GM18526 (cell line): ENCODE data around the gene LINC01488.

Source experiments
- POLR2A ChIP-seq: IDR thresholded peaks from 3 replicates; pipeline ENCODE4 v1.6.1; 2011; ENCODE audit not compliant: insufficient read length; ENCODE audit errors: extremely low read depth

Gene LINC01488

DNA sequence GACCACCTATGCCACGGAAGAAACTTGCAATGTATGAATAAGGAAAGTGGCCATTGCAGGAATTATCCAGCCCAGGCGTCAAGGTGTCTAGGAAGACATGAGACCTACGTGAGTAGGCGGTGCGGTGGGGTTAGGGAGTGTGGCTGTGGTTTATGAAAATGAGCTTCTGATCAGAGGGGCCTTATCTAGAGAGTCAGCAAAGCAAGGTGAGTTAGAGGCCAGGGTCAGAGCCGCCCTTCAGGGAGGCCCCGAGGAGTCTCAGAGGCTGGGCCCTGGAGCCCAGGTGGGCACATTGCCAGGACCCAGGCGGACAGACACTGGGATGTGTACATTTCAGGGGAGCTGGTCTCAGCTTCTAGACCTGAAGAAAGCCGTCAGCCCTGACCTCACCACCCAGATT lies 13.8 kb upstream of the LINC01488 start:
- no peak for TF ChIP-seq POLR2A

DNA sequence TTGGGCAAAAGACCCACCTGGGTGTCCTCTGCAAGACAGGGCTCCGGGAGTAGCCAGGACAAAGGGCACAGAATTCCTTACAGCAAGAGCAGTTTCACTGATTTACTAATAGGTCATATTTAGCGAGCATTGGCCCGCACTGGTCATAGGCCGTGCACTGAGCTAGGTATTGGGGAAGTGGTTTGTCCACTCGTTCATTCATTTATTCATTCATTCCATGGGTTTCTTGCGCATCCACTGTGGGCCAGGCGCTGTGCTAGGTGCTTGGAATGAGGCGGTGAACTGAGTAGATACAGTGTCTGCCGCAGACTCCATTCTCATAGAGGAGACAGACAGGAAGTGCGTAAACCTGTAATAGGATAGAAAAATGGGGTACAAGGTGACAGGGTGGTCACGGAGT lies 13.2 kb upstream of the LINC01488 start:
- TF ChIP-seq POLR2A = no peak

DNA sequence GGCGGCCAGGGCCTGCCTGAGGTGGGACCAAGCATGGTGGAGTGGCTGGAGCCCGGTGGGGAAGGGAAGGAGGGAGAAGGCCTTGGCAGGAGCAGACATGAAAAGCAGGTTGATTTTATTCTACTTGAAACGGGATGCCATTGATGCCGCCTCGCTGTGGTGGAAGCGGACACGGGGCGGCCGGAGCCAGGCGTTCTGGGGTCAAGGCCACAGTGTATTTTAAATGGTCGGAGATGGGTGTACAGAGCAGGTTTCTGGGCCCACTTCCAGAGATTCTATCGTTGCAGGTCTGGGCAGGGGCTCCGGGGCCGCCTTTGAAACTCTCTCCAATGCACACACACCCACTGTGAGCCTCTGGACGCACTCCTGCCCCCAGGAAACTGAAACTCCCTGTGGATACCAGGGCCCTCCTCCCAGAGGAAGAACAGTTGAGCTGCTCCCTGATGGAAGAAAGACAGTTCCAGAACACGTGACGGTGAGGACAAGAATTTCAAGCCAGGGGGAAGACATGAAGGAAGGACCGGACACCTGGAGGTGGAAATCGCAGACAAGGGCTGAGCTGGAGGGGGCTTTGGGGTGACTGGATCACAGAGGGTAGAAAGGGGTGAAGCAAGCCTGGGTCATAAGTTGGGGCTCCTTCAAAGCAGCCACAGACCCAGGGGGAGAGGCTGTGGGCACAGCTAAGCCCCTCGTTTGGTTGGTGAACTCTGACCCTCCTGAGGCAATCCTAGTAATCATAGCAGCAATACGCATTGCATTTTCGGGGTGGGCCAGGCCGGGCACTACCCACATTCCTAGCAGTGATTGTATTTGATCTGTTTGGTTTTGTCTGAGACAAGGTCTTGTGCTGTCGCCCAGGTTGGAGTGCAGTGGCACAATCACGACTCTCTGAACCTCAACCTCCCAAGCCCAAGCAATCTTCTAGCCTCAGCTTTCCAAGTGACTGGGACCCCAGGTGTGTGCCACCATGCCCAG lies 12.3 kb upstream of the LINC01488 start:
- TF ChIP-seq POLR2A = no peak

DNA sequence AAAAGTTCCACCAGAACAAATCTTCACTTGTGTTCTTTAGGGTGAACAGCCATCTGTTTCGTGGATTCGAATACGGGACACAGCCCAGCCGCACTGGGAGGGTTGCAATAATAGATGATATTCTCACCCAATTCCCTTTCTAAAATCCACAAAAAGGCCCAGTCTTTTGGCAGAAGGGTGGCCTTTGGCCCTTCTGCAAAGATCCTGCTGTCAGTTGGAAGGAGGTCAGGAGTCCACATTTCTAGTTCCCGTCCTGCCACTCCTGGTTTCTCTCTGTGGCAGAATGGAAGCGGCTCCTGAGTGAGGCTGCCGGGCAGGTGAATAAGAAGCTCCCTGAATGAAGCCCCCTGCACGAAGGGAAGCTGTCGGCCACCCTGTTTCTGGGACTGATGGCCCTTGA lies 11.2 kb upstream of the LINC01488 start:
- TF ChIP-seq POLR2A = no peak

GRCh38 chr11:69470793-69471728 lies 10.4 kb upstream of the LINC01488 start:
- no peak for TF ChIP-seq POLR2A

DNA sequence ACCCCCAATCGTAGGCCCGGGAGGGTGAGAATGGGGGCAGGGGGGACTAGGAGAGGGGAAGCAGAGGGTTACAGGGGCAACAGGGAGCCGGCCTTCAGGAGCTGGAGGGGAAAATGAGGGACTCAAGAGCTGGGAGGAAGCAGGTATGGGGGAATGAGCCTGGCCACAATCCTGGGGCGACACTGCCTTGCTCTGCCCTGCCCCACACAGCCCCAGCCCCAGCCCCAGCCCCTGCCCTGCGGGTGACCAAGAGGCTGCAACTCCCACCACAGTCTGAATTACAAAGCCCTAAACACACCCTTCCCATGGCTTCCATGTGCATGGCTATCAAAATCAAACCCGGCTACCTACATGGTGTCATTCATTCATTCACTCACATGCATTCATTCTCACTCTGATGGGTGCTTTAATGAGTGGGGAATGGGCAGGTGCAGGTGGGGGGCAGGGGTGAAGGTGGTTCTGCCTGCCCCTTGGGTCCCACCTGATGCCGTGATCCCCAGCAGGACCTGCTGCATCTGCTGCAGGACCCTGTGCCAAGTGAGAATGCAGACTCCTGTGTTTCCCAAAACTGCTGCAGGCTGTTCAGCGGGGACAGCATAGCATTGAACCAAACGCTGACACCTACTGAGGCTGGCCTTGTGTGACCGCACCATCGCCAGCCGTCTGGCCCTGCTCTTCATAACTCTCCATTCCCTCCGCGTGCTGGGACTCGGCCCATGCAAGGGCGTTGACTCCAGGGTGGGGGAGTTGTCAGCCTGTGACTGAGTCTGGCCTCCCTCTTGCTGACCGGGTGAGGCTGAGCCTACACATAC lies 9.5 kb upstream of the LINC01488 start:
- no peak for TF ChIP-seq POLR2A

DNA sequence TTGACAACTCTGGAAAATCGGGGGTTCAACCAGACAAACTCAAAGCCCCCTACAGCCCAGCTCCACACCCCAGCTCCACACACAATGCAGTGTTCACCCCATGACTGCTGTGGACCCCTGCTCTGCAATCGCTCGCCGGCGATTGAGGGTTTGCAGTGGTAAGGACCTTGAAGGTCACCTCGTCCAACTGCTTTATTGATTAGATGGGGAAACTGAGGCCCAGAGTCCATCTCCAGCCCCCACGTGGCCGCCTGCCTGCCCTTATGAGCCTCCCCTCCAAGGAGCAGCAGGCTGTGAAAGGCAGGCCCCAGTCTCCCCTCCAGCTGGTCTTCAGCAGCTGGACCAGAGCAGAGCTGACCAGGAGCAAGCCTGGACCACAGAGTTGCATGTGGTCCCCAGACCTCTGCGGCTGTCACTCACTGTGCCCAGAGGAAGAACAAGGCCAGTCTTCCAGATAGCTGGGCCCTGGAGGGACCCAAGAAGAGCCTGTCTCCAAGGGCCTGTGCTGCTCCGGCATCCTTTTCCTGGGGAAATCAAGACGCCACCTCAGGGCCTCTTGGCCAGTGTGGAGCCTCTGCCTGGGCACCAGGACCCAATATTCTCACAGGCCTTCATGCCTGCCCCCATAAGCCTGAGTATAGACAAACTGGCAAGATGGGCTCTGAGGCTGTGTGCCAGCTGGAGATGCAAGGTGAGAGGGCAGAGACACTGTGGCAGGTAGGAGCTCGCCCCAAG lies 8.8 kb upstream of the LINC01488 start:
- no peak for TF ChIP-seq POLR2A

DNA sequence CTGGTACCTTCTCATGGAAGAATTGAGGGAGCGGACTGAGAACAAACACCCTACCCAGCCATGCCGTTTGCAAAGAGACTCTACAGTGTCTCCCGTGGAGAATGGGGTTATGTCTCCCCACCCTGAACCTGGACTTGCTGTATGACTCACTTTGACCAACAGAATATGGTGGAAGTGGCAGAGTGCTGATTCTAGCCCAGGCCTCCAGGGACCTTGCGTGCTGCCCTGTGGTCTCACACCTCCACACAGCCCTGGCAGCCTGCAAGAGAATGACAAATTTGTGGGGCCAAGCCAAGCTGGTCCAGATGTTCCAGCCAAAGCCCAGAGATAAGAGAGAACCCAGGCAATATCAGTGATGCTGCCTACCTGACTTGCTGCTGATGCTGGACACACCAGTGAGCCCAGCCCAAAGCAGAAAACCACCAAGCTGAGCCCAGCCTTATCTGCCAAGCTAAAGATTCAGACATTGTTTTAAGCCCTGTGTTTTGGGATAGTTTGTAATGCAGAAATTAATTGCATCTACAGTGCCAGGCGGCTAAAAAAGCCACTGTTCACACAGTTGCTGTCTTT lies 8.1 kb upstream of the LINC01488 start:
- no peak for TF ChIP-seq POLR2A

- TF ChIP-seq POLR2A = no peak
These were observed 6.7 kb upstream of the LINC01488 start for GRCh38 chr11:69474736-69475135.

- TF ChIP-seq POLR2A = no peak
These were observed 6.2 kb upstream of the LINC01488 start for GRCh38 chr11:69475141-69475865.

- no peak for TF ChIP-seq POLR2A
These were observed 5.5 kb upstream of the LINC01488 start for GRCh38 chr11:69475866-69476471.

GRCh38 chr11:69476509-69476961 lies 4.9 kb upstream of the LINC01488 start:
- TF ChIP-seq POLR2A = no peak

DNA sequence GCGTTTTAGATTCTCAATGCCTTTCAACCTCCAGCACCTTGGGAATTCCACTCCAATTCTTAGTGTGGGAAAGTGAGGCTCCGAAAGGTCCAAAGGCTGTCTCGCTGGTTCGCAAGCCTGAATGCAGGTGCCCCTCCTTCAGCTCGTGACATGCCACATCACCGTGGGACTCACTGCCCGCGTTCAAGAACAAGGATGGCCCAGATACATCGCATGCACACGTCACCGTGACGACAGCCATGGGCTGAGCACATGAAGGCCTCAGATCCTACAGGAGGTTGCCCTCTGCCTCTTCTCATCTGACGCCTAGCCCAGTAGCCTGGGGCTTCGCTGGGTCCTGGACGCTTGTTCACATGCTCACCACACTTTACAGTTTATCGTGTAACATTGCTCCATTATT lies 4.4 kb upstream of the LINC01488 start:
- no peak for TF ChIP-seq POLR2A
